Hepatocyte (in vitro differentiated cells): ENCODE data around the gene PDCD6IP.

Source experiments
- CTCF ChIP-seq: fragments of 200-600 bp; sonication (generic); IDR thresholded peaks from 2 replicates; pipeline ENCODE4 v1.5.1; 2016; ENCODE audit warnings: antibody characterized with exemption, mild to moderate bottlenecking; ENCODE audit not compliant: poor library complexity
- EZH2 ChIP-seq: fragments of 200-600 bp; sonication (generic); IDR thresholded peaks from 2 replicates; pipeline ENCODE4 v1.6.1; 2016; ENCODE audit warnings: antibody characterized with exemption, mild to moderate bottlenecking, borderline replicate concordance
- EZH2phosphoT487 ChIP-seq: fragments of 200-600 bp; sonication (generic); IDR thresholded peaks from one replicate; pipeline ENCODE4 v1.6.1; 2018; ENCODE audit warnings: antibody characterized with exemption, mild to moderate bottlenecking, low read depth, moderate library complexity; ENCODE audit not compliant: unreplicated experiment, severe bottlenecking

- no peak for TF ChIP-seq CTCF
- TF ChIP-seq EZH2: no peak
- TF ChIP-seq EZH2phosphoT487: no peak
These were observed 12.1 kb downstream of the PDCD6IP start for GRCh38 chr3:33810545-33810944.
